ENCODE data around the gene SYNCRIP. TPM values are rescaled to one million over a fixed set of nuclear protein-coding genes. Genes with fewer than 3 reads are reported as not detected.
A peak's percentile ranks its signal among the peaks of the same experiment; 100 is the strongest.

Gene SYNCRIP
- total and polyA plus RNA-seq, 2 of the 13 experiments (the other 11 are each of a cell fraction or from before 2014, with no cell fraction given), result 8.1 to 112 TPM

DNA sequence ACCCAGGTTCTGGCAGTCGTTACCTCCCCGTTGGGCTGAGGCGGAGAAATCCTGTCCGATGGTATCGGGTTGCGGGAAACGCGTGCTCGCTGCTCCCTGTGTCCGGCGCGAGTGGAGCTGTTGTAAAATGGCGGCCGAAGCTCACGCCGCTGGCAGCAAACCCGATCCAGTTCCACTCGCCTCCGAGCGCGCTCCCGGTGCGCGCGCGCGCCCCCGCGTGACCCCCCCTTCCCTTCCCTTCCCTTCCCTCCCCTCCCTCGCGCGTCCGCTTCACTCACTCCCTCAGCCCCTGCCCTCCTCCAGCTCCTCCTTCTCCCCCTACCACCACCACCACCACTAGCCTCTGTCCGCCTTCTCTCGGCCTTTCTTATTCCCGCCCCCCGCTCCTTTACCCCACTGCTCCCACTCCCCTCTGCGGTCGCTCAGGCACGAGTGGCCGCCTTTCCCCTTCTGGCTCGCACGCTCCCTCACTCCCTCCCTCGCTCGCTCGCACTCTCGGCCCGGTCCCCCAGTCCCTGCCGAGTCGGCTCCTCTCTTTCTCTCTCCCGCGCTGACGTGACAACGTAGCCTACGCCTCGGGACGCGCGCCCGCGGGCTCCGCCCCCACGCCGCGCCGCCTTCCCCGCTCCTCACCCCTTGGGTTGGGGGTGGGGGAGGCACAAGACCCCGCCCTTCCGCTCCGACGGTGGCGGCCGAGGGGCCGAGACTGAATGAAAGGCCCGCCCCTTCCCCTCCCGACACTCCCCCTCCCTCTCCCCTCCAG, at the start of gene SYNCRIP (continued):
- TF ChIP-seq, protein P1, sequence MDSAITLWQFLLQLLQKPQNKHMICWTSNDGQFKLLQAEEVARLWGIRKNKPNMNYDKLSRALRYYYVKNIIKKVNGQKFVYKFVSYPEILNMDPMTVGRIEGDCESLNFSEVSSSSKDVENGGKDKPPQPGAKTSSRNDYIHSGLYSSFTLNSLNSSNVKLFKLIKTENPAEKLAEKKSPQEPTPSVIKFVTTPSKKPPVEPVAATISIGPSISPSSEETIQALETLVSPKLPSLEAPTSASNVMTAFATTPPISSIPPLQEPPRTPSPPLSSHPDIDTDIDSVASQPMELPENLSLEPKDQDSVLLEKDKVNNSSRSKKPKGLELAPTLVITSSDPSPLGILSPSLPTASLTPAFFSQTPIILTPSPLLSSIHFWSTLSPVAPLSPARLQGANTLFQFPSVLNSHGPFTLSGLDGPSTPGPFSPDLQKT (CRISPR knock-in tag; IDR thresholded peaks at IDR 0.05; ENCODE audit: borderline replicate concordance), result no peak
- no peak; the same call in 1 of the 2 replicates for TF ChIP-seq NCOA2 (CRISPR knock-in tag; IDR thresholded peaks at IDR 0.05)
- TF ChIP-seq, protein P2, sequence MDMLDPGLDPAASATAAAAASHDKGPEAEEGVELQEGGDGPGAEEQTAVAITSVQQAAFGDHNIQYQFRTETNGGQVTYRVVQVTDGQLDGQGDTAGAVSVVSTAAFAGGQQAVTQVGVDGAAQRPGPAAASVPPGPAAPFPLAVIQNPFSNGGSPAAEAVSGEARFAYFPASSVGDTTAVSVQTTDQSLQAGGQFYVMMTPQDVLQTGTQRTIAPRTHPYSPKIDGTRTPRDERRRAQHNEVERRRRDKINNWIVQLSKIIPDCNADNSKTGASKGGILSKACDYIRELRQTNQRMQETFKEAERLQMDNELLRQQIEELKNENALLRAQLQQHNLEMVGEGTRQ (IDR thresholded peaks at IDR 0.05; ENCODE audit: low read depth, low read length), result no peak
- TF ChIP-seq, protein P2 (CRISPR knock-in tag; IDR thresholded peaks at IDR 0.05; ENCODE audit: borderline replicate concordance), result no peak
- no peak for TF ChIP-seq GATA4 (IDR thresholded peaks at IDR 0.05; ENCODE audit: borderline replicate concordance, low read depth)
- peak; percentile 86 for TF ChIP-seq PHF8 (CRISPR knock-in tag; IDR thresholded peaks at IDR 0.05)
- TF ChIP-seq TSC22D2 (CRISPR knock-in tag; IDR thresholded peaks at IDR 0.05; ENCODE audit: borderline replicate concordance), result no peak
- TF ChIP-seq, protein P3, sequence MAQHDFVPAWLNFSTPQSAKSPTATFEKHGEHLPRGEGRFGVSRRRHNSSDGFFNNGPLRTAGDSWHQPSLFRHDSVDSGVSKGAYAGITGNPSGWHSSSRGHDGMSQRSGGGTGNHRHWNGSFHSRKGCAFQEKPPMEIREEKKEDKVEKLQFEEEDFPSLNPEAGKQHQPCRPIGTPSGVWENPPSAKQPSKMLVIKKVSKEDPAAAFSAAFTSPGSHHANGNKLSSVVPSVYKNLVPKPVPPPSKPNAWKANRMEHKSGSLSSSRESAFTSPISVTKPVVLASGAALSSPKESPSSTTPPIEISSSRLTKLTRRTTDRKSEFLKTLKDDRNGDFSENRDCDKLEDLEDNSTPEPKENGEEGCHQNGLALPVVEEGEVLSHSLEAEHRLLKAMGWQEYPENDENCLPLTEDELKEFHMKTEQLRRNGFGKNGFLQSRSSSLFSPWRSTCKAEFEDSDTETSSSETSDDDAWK (CRISPR knock-in tag; IDR thresholded peaks at IDR 0.05), result no peak
- TF ChIP-seq REXO4 (CRISPR knock-in tag; IDR thresholded peaks at IDR 0.05; ENCODE audit: borderline replicate concordance), result no peak
- TF ChIP-seq ZNF619 (CRISPR knock-in tag; IDR thresholded peaks at IDR 0.05), result no peak
- TF ChIP-seq, protein P4, sequence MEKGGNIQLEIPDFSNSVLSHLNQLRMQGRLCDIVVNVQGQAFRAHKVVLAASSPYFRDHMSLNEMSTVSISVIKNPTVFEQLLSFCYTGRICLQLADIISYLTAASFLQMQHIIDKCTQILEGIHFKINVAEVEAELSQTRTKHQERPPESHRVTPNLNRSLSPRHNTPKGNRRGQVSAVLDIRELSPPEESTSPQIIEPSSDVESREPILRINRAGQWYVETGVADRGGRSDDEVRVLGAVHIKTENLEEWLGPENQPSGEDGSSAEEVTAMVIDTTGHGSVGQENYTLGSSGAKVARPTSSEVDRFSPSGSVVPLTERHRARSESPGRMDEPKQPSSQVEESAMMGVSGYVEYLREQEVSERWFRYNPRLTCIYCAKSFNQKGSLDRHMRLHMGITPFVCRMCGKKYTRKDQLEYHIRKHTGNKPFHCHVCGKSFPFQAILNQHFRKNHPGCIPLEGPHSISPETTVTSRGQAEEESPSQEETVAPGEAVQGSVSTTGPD (CRISPR knock-in tag; IDR thresholded peaks at IDR 0.05), result no peak
- TF ChIP-seq ZNF577 (CRISPR knock-in tag; IDR thresholded peaks at IDR 0.05; ENCODE audit: borderline replicate concordance, low read depth), result no peak
- TF ChIP-seq, protein P5, sequence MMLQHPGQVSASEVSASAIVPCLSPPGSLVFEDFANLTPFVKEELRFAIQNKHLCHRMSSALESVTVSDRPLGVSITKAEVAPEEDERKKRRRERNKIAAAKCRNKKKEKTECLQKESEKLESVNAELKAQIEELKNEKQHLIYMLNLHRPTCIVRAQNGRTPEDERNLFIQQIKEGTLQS (CRISPR knock-in tag; IDR thresholded peaks at IDR 0.05), result no peak
- no peak for TF ChIP-seq RFX1 (IDR thresholded peaks at IDR 0.05)
- no peak for TF ChIP-seq SOX6 (IDR thresholded peaks at IDR 0.05)
- no peak; the same call in 1 of the 2 replicates for TF ChIP-seq SOX6 (CRISPR knock-in tag; IDR thresholded peaks at IDR 0.05)
- TF ChIP-seq DPF2 (CRISPR knock-in tag; IDR thresholded peaks at IDR 0.05; ENCODE audit: borderline replicate concordance, low read depth), result no peak
- TF ChIP-seq, protein P6, sequence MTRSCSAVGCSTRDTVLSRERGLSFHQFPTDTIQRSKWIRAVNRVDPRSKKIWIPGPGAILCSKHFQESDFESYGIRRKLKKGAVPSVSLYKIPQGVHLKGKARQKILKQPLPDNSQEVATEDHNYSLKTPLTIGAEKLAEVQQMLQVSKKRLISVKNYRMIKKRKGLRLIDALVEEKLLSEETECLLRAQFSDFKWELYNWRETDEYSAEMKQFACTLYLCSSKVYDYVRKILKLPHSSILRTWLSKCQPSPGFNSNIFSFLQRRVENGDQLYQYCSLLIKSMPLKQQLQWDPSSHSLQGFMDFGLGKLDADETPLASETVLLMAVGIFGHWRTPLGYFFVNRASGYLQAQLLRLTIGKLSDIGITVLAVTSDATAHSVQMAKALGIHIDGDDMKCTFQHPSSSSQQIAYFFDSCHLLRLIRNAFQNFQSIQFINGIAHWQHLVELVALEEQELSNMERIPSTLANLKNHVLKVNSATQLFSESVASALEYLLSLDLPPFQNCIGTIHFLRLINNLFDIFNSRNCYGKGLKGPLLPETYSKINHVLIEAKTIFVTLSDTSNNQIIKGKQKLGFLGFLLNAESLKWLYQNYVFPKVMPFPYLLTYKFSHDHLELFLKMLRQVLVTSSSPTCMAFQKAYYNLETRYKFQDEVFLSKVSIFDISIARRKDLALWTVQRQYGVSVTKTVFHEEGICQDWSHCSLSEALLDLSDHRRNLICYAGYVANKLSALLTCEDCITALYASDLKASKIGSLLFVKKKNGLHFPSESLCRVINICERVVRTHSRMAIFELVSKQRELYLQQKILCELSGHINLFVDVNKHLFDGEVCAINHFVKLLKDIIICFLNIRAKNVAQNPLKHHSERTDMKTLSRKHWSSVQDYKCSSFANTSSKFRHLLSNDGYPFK (CRISPR knock-in tag; IDR thresholded peaks at IDR 0.05; ENCODE audit: borderline replicate concordance), result peak; percentile 82; the same call in 1 of the 2 replicates
- no peak for TF ChIP-seq ZNF83 (CRISPR knock-in tag; IDR thresholded peaks at IDR 0.05; ENCODE audit: borderline replicate concordance)
- TF ChIP-seq HNRNPLL (IDR thresholded peaks at IDR 0.05; ENCODE audit: low read depth, low read length, poor library complexity, severe bottlenecking), result peak; percentile 81

Data from HepG2 (cell line).